HepG2 (cell line): ENCODE measurements around the gene STK32C. TPM values are rescaled to one million over a fixed set of nuclear protein-coding genes. Genes with fewer than 3 reads are reported as not detected.

Source experiments
- ATAD3A ChIP-seq: sonication (generic); formaldehyde crosslinking; IDR thresholded peaks from 2 replicates; pipeline ENCODE4 v1.4.0; 2020; ENCODE audit warnings: missing genetic modification reagents
- ATF7 ChIP-seq, 2 experiments: fragments of 450-650 bp in 1 of 2; sonication (generic) in 1 of 2; formaldehyde crosslinking in 1 of 2; IDR thresholded peaks; 2 replicates each; pipeline versions ENCODE4 v1.4.0 to v1.6.1; 2016 to 2020; ENCODE audit warnings: antibody characterized with exemption in 1 of 2, mild to moderate bottlenecking in 1 of 2, missing genetic modification reagents in 1 of 2
- ATM ChIP-seq: fragments of 450-650 bp; IDR thresholded peaks from 2 replicates; pipeline ENCODE4 v1.7.1; 2017; ENCODE audit warnings: mild to moderate bottlenecking, borderline replicate concordance
- BHLHE40 ChIP-seq: IDR thresholded peaks from 2 replicates; pipeline ENCODE4 v1.6.1; 2011; ENCODE audit warnings: low read length, improper control_type of control experiment
- CENPX ChIP-seq: sonication (generic); formaldehyde crosslinking; IDR thresholded peaks from 2 replicates; pipeline ENCODE4 v1.9.0; 2021; ENCODE audit warnings: mild to moderate bottlenecking, missing genetic modification reagents, moderate library complexity
- GTF3A ChIP-seq: sonication (generic); formaldehyde crosslinking; conservative IDR thresholded peaks from 2 replicates; pipeline ENCODE4 v1.4.0; 2020; ENCODE audit warnings: mild to moderate bottlenecking, missing genetic modification reagents
- KAT8 ChIP-seq: IDR thresholded peaks from 2 replicates; pipeline ENCODE4 v1.6.1; 2016; ENCODE audit warnings: missing genetic modification reagents, missing compliant biosample characterization
- KLF12 ChIP-seq: sonication (generic); formaldehyde crosslinking; IDR thresholded peaks from 2 replicates; pipeline ENCODE4 v1.4.0; 2020; ENCODE audit warnings: missing genetic modification reagents, borderline replicate concordance
- MTF1 ChIP-seq: sonication (generic); formaldehyde crosslinking; IDR thresholded peaks from 2 replicates; pipeline ENCODE4 v1.5.0; 2020; ENCODE audit warnings: missing genetic modification reagents
- SOX6 ChIP-seq, 2 experiments: fragments of 450-650 bp in 1 of 2; sonication (generic) in 1 of 2; formaldehyde crosslinking in 1 of 2; IDR thresholded peaks; 2 replicates each; pipeline versions ENCODE4 v1.4.0 to v1.6.1; 2017 to 2020; ENCODE audit warnings: antibody characterized with exemption in 1 of 2, mild to moderate bottlenecking in 1 of 2, missing genetic modification reagents in 1 of 2
- SP4 ChIP-seq: sonication (generic); formaldehyde crosslinking; IDR thresholded peaks from 2 replicates; pipeline ENCODE4 v1.8.1; 2023; ENCODE audit warnings: mild to moderate bottlenecking, missing genetic modification reagents
- ZFAT ChIP-seq: sonication (generic); formaldehyde crosslinking; conservative IDR thresholded peaks from 2 replicates; pipeline ENCODE4 v1.8.1; 2023; ENCODE audit warnings: missing genetic modification reagents, inconsistent platforms
- ZNF101 ChIP-seq: sonication (generic); formaldehyde crosslinking; IDR thresholded peaks from 2 replicates; pipeline ENCODE4 v1.4.0; 2020; ENCODE audit warnings: mild to moderate bottlenecking, low read depth, missing genetic modification reagents, borderline replicate concordance
- ZNF235 ChIP-seq: sonication (generic); formaldehyde crosslinking; IDR thresholded peaks from 2 replicates; pipeline ENCODE4 v1.8.1; 2023; ENCODE audit warnings: mild to moderate bottlenecking, missing genetic modification reagents, borderline replicate concordance
- ZNF317 ChIP-seq: sonication (generic); formaldehyde crosslinking; IDR thresholded peaks from 2 replicates; pipeline ENCODE4 v1.5.0; 2020; ENCODE audit warnings: mild to moderate bottlenecking, missing genetic modification reagents
- ZNF720 ChIP-seq: sonication (generic); formaldehyde crosslinking; IDR thresholded peaks from 2 replicates; pipeline ENCODE4 v1.4.0; 2020; ENCODE audit warnings: missing genetic modification reagents
- ZNF747 ChIP-seq: sonication (generic); formaldehyde crosslinking; IDR thresholded peaks from 2 replicates; pipeline ENCODE4 v1.8.1; 2023; ENCODE audit warnings: missing genetic modification reagents, mild to moderate bottlenecking, borderline replicate concordance
- ZNF780A ChIP-seq: sonication (generic); formaldehyde crosslinking; IDR thresholded peaks from 2 replicates; pipeline ENCODE4 v1.8.0; 2022; ENCODE audit warnings: mild to moderate bottlenecking, missing genetic modification reagents, moderate library complexity
- ZNF841 ChIP-seq: sonication (generic); formaldehyde crosslinking; IDR thresholded peaks from 2 replicates; pipeline ENCODE4 v1.8.1; 2023; ENCODE audit warnings: missing genetic modification reagents, borderline replicate concordance
- ZSCAN31 ChIP-seq: sonication (generic); formaldehyde crosslinking; IDR thresholded peaks from 2 replicates; pipeline ENCODE4 v1.5.0; 2020; ENCODE audit warnings: low read depth, mild to moderate bottlenecking, missing genetic modification reagents
- polyA plus RNA-seq, 8 experiments: library from polyadenylated mRNA; depleted of rRNA in 3 of 8; stranded (reverse) in 7 of 8; unstranded in 1 of 8; fragments of >200 nt; fragmentation: Illumina TruSeq in 4 of 8; extraction: Trizol in 4 of 8; gene quantifications; 2 replicates each; pipeline versions ENCODE4 v1.2.1 to v1.2.3, GENCODE V29; 2011 to 2016; ENCODE audit warnings: low read depth in 4 of 8, missing spikeins in 1 of 8, mixed read lengths in 1 of 8; ENCODE audit not compliant: insufficient read depth in 1 of 8
- total RNA-seq, 5 experiments: library from RNA; depleted of rRNA; stranded (reverse); fragments of >200 nt; fragmentation: Illumina TruSeq; extraction: Trizol; gene quantifications; 2 replicates each; pipeline ENCODE4 v1.2.3, GENCODE V29; 2016; ENCODE audit warnings: low read depth in 1 of 5
- TF ChIP-seq, protein P1 (sequence below): sonication (generic); formaldehyde crosslinking; IDR thresholded peaks from 2 replicates; pipeline ENCODE4 v1.5.1; 2020; ENCODE audit warnings: missing genetic modification reagents, mild to moderate bottlenecking, borderline replicate concordance
- TF ChIP-seq, protein P2 (sequence below): sonication (generic); formaldehyde crosslinking; IDR thresholded peaks from 2 replicates; pipeline ENCODE4 v1.4.0; 2020; ENCODE audit warnings: mild to moderate bottlenecking, missing genetic modification reagents
- TF ChIP-seq, protein P3 (sequence below): sonication (generic); formaldehyde crosslinking; IDR thresholded peaks from 2 replicates; pipeline ENCODE4 v1.4.0; 2020; ENCODE audit warnings: low read depth, missing genetic modification reagents
- TF ChIP-seq, protein P4 (sequence below): sonication (generic); formaldehyde crosslinking; IDR thresholded peaks from 2 replicates; pipeline ENCODE4 v1.5.0; 2020; ENCODE audit warnings: mild to moderate bottlenecking, missing genetic modification reagents, moderate library complexity

The STK32C gene
- total and polyA plus RNA-seq, 2 of the 13 experiments (the other 11 are each of a cell fraction or from before 2014, with no cell fraction given) = 10.9 to 19.4 TPM

DNA sequence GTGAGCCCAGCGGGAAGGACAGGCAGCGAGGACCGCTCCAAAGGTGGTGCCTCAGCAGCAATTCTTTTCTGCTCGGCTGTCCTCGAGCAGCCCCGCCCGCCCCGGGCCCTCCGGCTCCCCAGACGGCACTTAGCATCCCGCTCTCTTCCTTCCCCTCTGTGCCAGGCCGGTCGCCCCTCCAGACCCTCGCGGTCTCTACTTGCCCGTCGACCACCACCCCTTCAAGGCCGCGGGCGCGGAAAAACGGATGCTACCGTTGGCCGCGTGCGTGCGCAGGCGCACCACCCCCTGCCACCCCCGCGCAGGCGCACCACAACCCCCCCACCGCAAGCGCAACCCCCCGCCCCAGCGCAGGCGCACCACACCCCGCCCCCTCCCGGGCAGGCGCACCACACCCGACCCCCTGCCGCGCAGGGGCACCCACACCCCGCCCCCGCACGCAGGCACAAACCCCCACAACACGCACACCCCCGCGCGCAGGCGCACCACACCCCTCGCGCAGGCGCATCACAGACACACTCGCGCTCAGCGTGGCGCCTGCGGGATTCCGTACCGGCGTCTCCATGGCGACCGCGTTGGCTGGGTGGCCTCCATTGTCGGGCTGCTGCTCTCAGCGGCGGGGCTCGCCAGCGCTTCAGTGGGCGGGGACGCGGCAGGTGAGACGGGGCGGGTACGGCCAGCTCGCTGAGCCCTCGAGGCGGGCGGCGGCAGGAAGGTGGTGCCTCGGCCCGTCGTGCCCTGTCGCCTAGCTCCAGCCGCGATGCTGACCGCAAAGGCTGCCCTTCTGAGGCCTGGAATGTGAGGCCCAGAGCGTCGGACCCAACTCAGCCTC, 24.1 kb upstream of the STK32C start, which contains the start of gene LRRC27 (continued):
- TF ChIP-seq, protein P1, sequence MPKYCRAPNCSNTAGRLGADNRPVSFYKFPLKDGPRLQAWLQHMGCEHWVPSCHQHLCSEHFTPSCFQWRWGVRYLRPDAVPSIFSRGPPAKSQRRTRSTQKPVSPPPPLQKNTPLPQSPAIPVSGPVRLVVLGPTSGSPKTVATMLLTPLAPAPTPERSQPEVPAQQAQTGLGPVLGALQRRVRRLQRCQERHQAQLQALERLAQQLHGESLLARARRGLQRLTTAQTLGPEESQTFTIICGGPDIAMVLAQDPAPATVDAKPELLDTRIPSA (CRISPR knock-in tag) = no peak
- TF ChIP-seq, protein P2, sequence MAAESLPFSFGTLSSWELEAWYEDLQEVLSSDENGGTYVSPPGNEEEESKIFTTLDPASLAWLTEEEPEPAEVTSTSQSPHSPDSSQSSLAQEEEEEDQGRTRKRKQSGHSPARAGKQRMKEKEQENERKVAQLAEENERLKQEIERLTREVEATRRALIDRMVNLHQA (CRISPR knock-in tag) = no peak
- TF ChIP-seq ZNF101 (CRISPR knock-in tag) = no peak
- TF ChIP-seq ATAD3A (CRISPR knock-in tag) = no peak
- TF ChIP-seq ZNF317 (CRISPR knock-in tag) = no peak
- TF ChIP-seq KLF12 = no peak; the same call in none of the 2 replicates
- peak; percentile 66; the same call in 1 of the 2 replicates for TF ChIP-seq ZNF747 (CRISPR knock-in tag)
- TF ChIP-seq SP4 (CRISPR knock-in tag) = no peak; the same call in 1 of the 2 replicates
- peak; percentile 65 for TF ChIP-seq BHLHE40
- TF ChIP-seq, protein P3, sequence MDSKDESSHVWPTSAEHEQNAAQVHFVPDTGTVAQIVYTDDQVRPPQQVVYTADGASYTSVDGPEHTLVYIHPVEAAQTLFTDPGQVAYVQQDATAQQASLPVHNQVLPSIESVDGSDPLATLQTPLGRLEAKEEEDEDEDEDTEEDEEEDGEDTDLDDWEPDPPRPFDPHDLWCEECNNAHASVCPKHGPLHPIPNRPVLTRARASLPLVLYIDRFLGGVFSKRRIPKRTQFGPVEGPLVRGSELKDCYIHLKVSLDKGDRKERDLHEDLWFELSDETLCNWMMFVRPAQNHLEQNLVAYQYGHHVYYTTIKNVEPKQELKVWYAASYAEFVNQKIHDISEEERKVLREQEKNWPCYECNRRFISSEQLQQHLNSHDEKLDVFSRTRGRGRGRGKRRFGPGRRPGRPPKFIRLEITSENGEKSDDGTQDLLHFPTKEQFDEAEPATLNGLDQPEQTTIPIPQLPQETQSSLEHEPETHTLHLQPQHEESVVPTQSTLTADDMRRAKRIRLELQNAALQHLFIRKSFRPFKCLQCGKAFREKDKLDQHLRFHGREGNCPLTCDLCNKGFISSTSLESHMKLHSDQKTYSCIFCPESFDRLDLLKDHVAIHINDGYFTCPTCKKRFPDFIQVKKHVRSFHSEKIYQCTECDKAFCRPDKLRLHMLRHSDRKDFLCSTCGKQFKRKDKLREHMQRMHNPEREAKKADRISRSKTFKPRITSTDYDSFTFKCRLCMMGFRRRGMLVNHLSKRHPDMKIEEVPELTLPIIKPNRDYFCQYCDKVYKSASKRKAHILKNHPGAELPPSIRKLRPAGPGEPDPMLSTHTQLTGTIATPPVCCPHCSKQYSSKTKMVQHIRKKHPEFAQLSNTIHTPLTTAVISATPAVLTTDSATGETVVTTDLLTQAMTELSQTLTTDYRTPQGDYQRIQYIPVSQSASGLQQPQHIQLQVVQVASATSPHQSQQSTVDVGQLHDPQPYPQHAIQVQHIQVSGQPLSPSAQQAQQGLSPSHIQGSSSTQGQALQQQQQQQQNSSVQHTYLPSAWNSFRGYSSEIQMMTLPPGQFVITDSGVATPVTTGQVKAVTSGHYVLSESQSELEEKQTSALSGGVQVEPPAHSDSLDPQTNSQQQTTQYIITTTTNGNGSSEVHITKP = no peak
- TF ChIP-seq ZNF780A = no peak
- no peak for TF ChIP-seq CENPX (CRISPR knock-in tag)
- no peak for TF ChIP-seq ZNF720 (CRISPR knock-in tag)
- TF ChIP-seq GTF3A (CRISPR knock-in tag) = no peak
- peak; percentile 74 for TF ChIP-seq KAT8
- no peak for TF ChIP-seq ZNF841 (CRISPR knock-in tag)
- TF ChIP-seq ZFAT (CRISPR knock-in tag) = no peak
- TF ChIP-seq ZSCAN31 (CRISPR knock-in tag) = 0 out of 2 replicates have a peak, but pooled peaks have one; percentile 35
- TF ChIP-seq ATM = no peak
- TF ChIP-seq, protein P4, sequence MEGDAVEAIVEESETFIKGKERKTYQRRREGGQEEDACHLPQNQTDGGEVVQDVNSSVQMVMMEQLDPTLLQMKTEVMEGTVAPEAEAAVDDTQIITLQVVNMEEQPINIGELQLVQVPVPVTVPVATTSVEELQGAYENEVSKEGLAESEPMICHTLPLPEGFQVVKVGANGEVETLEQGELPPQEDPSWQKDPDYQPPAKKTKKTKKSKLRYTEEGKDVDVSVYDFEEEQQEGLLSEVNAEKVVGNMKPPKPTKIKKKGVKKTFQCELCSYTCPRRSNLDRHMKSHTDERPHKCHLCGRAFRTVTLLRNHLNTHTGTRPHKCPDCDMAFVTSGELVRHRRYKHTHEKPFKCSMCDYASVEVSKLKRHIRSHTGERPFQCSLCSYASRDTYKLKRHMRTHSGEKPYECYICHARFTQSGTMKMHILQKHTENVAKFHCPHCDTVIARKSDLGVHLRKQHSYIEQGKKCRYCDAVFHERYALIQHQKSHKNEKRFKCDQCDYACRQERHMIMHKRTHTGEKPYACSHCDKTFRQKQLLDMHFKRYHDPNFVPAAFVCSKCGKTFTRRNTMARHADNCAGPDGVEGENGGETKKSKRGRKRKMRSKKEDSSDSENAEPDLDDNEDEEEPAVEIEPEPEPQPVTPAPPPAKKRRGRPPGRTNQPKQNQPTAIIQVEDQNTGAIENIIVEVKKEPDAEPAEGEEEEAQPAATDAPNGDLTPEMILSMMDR (CRISPR knock-in tag) = no peak
- no peak for TF ChIP-seq ATF7 (IDR thresholded peaks at IDR 0.05)
- no peak for TF ChIP-seq ATF7 (CRISPR knock-in tag; IDR thresholded peaks at IDR 0.05)
- no peak for TF ChIP-seq ZNF235 (CRISPR knock-in tag)
- no peak for TF ChIP-seq MTF1 (CRISPR knock-in tag)
- TF ChIP-seq SOX6 (IDR thresholded peaks at IDR 0.05) = no peak
- peak; percentile 68 for TF ChIP-seq SOX6 (CRISPR knock-in tag; IDR thresholded peaks at IDR 0.05)
